ENCODE results near the gene ISG20L2.
A peak's percentile ranks its signal among the peaks of the same experiment; 100 is the strongest.

Gene ISG20L2

DNA sequence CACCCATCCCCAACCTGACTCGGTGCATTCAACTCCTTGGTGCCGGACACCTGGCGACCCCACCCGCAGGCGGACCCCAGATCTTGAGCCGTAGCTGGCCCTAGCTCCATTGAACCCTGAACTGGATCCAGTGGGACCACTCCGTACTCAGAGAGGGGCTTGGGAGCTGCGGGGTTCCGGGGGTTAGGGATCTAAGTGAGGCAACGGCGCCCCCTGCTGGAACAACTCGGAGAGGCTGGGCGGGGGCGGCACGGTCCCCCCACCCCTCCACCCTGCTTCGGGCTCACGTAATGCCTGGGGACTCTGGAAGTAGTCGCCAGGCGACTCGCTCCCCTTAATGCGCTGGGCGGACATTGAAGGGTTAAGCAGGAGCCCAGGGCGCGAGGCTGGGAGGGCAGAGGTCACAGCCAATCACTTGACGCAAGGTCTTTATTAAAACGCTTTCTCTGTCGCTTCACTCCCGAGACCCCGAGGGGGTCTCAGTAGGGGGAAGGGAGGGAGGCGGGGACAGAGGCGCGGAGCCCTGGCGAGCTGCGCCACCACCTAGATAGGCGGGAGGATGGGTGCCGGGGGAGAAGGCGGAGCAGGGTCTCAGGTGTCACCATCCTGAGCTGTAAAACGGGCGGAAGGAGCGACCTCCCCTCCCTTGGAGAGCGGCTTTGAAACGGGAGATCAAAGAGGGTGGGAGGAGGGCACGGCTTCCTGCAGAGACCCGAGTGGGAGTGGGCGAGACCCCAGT, 22.5 kb downstream of the ISG20L2 start:
- DNase-seq: peak; percentile 78

DNA sequence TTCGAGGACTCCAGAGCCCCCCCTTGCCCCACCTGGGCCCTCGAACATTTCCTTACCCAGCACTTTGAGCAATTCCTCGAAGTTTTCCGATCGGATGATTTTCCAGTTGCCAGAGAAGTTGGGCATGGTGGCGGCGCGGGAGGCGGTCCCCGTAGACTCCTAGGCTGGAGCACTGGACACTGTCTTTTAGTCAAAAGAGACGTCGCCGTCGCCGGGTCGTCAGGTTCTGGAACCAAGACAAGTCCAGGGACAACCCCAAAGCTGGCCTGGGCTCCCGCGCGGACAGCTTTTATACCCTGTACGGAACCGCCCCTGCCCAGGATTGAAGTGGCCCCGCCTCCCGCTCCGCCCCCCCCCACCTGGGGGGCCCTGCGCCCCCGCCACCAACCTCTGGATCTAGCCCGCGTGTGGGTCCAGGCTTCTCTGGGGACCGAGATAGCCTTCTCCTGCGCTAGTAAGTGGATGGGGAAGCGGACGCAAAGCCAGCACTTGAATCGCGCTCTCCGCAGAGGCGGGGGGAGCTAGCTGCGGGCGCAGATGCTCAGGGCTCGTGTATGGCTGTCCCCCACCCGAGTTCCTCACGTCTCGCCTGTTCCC, 23.1 kb downstream of the ISG20L2 start, which contains the start of gene CRABP2:
CRABP2 (minus strand) TSS at position 263 of the 597 bp plus-strand sequence; CDS start at position 126, 137 bp downstream.
- DNase-seq: peak; percentile 22

DNA sequence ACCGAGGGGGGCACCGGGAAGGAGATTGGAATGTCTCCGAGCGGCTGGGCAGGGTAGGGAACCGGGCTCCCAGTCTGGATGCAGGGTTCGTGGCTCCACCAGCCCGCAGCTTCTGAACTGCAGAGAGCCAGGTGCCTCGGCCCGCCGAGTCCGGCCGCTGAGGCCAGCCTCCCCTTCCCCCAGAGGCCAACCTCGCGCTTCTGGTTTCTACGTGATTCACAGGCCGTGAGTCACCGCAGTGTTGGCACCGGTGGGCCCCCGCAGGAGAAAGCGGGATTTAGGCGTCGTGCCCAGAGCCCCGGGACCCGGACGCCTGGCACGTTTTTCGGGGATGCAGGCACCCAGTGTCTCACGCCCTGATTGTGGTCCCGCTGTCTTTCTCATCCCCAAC, 23.6 kb downstream of the ISG20L2 start:
- DNase-seq: peak; percentile 54

DNA sequence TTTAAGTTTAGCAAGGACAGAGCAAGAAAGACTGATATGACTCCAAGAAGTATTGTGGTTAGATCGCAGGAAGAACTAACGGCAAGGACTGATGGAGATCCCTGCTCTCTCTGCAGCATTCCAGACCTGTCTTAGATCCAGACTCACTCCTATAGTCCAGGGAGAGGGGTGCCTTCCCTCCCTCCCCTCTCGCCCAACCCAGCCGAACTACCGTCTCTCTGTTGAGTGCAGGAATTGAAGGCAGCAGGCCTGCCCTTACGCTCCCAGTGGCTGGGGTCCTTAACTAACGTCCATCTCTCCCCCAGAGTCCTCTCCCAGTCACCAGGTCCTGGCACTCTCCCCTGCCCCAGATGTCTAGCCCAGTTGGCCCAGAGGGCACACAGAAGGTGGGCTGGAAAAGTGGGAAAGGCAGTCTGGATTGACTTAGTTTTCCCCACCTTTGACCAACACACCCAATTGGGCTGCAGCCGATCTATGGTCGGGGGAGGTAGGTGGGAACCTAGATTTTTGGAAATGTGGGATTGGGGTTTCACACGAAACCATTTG, 24.3 kb downstream of the ISG20L2 start:
- no peak for DNase-seq

DNA sequence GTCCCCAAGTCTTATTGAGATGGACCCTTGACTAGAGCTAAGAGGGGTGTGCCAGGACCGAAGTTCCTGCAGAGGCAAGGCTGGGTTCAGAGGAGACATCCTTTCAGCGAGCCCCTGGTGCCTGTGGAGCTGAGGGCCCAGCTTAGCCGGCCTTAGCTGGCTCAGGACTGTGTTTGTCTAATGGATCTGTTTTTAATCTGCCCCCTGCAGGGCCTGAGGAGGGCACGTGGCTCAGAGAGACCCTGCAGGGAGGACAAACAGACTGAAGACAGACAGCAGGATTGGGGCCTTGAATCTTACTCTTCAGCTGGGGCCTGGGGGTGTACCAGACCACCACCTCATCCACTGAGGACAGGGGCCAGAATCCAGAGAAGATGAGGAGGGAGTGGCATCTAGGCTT, 24.8 kb downstream of the ISG20L2 start:
- DNase-seq: no peak

DNA sequence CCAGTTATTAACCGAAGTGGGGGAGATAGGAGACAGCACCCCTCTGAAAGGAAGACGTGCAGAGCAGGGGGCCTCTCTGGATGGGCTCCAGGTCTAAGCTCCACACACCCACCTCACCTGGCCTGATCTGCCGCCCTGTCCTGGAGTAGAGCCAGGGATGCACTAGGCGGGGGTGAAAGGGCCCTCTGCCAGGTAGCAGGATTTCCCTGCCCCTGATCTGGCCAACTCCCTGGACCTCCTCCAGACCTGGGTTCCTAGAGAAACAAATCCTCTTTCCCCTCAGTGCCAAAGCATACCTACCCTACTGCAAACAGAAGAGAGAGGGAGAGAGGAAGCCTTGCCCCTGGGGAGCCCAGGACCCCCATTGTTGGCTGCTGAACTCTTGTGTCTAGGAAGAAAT, 25.2 kb downstream of the ISG20L2 start:
- DNase-seq: no peak

DNA sequence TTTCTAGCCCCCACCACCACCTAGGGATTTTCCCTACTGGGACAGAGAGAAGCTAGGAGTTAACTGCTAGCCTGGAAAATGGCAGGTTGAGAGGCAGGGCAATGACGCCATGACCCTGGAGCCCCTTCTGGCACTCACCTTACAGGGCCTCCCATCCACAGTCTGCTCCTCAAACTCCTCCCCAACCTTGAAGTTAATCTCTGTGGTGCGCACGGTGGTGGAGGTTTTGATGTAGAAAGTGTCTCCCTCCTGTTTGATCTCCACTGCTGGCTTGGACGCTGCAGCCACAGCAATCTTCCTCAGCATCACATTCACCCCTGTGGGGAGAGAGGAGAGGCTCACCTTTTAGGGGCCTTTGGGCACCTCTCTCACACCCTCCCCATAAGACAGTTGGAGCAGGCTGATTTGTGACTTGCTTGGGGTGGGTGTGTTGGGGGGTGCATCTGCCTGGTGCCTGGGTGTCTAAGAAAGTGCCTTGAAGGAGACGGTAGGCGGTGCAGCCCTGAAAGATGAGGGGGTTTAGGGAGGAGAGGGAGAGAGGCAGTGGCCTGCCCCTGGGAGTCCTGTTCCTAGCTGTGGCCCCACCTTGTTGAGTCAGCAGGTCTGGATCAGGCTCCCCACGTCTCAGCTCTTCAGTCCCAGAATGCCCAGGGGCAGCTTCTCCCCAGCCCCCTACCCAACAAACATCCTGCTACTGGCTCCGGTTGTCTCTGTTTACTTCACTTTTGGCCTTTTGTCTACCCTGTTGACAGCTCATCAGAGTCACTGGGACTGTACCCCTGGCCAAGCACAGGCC, 27.6 kb downstream of the ISG20L2 start:
- no peak for DNase-seq

DNA sequence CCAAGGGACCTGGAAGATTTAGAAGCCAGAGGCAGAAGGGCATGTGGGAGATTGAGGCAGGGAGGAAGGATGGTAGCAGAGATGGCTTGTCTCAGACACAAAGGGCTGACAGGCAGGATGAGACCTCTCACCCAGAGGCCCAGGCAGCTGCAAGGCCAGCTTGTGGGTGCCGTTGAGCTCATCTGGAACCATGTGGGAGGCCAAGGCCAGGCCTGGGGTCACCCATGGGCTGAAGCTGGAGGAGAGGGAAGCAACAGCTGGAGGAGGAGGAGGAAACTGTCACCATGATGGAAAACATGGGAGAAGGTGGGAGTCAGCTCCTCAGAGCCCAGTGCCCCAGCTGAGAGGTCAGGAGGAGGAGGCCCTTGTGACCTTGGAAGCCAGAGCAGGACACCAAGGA, 29.6 kb downstream of the ISG20L2 start:
- DNase-seq: no peak

DNA sequence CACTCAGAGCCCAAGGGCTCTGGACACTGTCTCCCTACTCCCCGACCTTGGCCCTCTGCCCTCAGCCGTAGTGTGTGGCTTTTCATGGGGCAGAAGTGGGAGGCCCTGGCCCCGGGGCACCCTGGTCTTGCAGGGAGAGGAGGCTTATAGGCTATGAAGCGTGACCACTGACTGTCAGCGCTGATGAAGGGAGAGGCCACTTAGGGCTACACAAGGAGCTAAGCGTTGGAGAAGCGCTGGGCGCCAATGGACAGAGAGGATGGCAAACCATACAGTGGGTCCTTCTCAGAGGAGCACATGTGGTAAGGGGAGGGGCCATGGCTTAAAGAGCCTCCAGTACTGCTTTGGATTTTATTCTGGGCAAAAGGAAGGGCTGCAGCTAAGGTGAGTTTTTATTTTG, 31.1 kb downstream of the ISG20L2 start:
- no peak for DNase-seq

DNA sequence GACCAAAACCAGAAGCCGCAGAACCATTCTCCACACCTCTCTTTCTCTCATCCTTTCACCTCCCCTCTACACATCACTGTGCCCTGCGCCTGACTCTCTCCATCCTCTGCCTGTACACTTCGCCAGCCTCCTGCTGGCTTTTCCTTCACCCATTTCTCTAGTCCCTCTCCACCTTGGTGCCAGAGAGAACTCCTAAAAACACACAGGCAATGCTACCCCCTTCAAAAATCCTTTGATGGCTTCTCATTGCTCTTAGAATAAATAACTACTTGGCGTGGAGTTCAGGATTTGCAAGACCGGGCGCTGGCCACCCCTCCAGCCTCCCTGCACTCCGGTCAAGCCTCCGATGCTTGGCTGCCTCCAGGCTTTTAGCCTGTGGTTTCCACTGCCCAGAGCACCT, 31.8 kb downstream of the ISG20L2 start:
- DNase-seq: no peak

DNA sequence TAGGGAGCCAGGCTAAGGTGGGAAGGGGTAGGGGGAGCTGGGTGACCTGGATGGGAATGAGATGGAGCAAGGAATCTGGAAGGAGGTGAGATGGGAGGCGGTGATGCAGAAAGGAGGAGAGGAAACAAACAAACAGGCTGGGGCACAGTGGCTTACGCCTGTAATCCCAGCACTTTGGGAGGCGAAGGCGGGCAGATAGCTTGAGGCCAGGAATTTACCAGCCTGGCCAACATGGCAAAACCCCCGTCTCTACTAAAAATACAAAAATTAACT, 33.9 kb downstream of the ISG20L2 start:
- DNase-seq: no peak

DNA sequence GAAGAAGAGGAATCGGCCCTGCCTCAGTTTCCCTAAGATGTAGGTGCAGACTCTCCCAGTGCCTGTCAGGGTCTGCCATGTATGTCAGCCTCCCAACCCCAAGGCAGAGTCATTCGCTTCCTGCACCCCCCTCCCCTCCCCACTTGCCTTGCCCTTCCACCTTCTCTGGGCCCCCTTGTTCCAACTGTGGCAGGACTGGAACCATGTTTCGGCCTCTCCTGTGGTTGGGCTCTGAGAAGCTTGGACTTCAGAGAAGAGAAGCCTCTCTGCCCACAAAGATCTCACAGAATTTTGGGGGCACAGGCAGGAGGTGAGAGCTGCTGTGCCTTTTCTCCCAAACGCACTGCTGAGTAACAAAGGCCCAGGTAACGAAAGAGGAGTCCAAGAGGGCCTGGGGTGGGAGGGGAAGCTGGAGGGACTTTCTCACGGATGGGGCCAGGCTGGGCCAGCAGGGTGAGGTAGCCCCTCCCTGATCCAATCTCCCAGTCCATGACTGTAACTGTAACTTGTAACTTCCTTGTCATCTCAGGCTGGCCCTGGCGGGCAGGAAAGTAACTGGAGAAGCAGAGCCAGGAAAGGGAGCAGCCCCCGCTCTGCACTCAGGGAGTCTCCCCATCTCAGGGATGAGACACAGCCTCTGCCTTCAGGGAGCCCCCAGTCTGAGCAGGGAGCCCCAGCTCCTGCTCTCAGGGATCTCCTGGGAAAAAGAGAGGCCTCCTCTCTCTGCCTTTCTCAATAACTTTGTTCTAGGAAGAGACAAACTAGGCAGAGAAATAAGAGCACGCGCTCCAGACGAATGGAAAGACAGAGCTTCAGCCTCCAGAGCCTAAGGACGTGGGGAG, 34.5 kb downstream of the ISG20L2 start:
- no peak for DNase-seq

DNA sequence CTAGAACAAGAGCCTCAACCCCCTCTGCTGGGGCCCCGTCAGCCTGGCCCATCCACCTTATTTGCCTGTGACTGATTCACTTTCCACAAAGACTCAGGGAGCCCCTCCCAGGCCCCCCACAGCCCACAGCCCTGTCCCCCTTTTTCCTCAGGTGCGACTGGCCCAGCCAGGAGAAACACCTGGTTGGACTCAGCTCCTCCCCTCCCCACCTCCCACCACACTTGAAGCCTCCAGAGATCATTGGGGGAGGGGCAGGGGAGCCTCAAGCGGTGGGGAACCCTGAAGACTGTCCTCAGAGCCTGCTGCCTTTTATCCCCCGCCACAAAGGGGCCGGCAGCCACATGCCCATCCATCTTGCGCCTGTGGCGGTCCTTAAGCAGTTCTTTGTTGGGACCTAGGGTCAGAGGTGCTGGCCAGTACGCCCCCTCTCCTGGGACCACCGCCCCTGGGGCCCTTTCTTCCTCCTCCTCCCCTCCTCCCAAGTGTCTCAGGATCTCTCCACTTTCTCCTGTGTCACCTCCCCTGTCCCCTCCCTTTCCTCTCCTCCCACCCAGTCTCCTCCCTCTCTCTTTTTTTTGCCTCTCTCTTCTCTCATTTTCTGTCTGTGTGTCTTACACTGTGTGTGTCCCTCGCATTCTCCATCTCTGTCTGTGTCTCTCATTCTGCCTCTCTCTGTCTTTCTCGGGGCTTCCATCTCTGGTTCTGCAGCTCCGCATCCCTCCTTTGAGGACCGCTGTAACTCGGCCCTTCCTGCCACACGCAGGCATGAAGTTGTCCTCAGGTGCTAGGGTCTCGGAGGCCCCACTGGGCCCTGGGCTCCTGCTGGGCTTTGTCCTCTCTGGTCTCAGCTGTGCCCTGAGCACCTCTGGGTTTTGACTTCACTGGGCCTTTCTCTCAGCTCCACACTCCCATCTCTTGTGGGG, 35.4 kb downstream of the ISG20L2 start:
- DNase-seq: no peak

DNA sequence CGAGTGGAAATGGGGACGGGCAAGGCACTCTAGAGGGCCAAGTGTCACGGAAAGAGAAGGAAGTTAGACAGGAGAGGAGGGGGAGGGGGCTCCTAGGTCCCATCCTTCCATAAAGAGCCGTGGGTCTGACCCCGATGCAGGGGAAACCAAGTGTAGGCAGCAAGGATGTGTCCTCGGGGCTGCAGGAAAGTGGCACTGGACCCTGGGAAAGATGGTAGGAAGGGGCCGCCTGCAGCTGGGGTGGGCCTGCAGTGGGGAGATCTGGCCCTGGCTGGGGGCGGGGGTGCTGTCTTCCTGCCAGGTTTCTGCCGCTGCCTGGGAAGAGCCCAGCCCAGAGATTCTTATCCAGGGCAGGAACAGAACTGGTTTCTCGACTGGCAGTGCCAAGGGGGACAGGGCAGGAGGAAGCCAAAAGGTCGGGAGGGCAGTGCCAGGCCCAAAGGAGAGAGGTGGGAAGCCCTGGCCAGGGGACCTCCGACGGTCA, 36.1 kb downstream of the ISG20L2 start:
- no peak for DNase-seq

DNA sequence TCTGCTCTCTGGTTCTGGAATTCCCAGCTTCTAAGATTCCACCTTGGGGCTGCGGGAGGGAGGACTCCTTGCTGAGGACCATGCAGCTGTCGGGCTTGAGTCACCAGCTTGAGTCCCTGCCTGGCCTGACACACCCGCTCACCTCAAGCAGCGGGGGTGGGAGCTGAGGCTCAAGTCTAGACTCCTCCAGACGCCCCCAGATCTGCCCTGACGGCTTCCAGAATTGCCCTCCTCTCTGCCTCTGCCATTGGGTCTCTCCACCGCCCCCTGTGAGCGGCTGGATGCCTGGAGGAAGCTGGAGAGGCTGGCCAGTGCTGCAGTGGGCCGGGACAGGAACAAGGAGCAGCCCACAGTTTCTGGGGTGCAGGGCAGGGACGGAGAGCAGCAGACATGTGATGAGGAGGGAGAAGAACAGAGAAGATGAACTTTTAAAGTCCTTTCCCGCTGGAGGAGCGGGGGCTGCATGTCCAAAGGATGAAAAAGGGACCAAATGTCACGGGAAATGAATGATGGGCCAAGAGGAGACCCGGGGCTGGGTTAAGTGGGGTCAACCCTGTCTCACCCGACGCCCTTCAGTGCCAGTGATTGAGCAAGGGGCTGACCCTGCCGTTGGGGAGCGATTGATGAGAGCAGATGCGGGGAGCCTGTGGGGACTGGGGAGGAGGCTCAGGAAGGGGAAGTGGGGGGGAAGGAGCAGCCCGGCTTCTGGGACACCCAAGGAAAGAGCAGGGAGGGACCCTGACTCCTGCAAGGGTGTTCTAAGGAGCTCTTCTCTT, 36.7 kb downstream of the ISG20L2 start:
- DNase-seq: no peak

DNA sequence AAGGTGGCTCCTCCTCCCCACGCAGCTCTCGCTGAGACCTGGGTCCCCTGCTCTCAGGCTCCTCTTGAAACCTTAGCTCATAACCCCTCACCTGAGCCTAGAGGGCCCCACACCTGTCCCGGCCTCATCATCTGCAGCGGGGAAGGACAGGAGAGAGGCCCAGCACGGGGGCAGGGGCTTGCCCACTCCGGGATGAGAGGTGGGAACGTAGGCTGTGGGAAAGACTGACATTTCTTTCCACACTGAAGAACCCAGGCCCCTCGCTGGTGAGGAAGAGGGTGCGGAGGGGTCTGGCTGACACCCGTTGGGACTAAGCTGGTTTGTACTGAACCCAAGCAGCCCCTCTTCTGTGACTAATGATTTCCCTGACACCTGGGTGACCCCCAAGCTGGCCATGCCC, 37.4 kb downstream of the ISG20L2 start:
- DNase-seq: no peak

DNA sequence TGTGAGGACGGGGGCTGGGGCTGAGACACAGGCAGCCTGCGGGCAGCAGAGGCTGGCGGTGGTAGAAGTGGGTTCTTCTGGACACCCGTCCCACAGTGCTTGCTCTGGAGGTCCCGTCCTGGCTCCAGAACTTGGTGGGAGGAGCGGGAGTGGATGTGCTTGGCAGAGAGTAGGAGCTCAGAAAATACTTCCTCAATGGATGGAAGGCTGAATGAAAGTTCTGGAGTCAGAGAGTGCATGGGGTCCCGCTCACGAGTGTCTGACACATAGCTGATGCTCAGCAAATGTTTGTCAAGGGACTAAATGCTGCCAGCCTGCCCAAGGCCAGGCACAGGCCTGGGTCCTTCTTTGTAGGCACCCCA, 37.9 kb downstream of the ISG20L2 start:
- no peak for DNase-seq

DNA sequence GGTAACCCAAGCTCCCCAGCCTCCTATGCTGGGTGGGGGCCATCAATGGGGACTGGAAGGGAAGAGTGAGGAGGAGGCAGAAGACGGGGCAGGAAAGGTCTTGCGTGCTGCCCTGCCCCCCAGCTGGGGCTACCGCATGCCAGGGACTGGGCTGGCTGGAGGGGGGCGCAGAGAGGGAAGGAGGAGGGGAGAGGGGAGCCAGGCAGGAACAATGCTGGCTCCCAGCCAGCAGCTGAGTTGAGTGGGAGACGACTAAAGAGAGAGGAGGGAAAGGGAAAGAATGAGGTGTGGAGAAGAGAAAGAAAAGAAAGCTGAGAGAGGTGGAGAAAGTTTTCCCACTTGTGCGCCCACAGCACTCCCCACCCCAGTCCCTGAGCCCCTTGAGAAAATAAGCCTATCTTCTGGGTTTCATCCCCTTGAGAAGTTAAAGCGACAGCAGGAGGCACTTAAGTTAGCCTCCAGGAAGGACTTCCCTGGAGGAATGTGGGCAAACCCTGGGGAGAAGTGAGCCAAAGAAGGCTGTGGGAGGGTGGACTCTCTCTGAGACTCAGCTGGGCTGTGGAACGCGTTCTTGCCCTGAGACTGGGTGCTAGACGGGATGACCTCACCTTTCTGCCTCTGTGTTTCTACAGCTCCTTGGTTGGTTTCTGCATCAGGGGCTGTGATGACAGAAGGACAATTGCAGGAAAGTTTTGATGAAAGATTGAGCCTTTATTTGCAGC, 38.5 kb downstream of the ISG20L2 start:
- DNase-seq: no peak

DNA sequence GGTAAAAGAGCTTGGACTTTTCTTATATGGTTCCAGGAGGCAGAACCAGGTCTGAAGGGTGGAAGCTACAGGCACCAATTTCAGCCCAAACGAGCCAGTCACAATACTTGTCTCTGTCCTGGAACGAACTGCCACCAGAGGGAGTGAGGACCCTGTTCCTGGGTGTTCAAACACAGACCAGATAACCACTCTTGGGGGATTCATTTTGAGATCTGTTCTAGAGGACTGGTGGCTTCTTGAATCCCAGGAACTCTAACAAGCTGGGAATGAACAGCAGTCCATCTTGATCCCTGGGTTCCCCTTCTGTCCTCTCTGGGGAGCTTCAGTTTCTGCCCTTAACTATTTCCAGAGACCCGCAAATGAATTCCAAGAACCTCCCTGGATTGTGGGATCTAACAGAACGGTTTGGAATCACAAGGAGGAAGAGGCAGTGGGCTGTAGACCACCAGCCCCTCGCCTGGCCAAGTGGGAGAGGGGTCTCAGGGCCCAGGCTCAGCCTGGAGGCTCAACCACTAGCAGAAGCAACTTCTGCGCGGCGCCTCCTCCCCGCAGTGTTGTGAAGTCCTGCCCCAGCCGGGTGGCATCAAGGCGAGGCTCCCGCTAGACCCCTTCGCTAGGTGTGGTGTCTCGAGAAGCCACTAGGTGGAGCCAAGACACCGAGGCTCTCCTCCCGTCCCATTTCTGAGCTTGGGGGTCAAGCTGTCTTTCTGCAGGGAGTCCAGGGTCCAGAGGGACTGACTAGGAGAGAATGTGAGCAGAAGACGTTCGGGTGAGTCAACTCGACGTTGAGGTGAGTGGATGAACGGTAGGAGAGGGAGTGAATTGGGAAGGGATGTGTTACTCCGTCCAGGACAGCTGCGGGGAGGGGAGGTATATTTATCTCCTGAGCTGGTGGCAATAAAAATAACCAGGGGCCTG, 39.3 kb downstream of the ISG20L2 start:
- peak; percentile 74 for DNase-seq
